Measurements from ENCODE around the gene SPEF2. TPM values are rescaled to one million over a fixed set of nuclear protein-coding genes. Genes with fewer than 3 reads are reported as not detected.

Gene SPEF2
- total and polyA plus RNA-seq, 9 of the 15 experiments (the other 6 are each of a cell fraction or from before 2014, with no cell fraction given), result 0.11 to 0.62 (median 0.20) TPM; not detected in 2

- Histone ChIP-seq H3K27ac (ENCODE audit: extremely low read depth, low read depth, low read length) (no peak overlapping the region), H3K4me3 (no peak overlapping the region), H3K9ac (ENCODE audit: insufficient read depth in 1 of 2, low read depth in 2 of 2, low read length in 2 of 2) (no peak overlapping the region), H2AFZ (ENCODE audit: low read depth, low read length) (no peak overlapping the region), H3K9me1 (ENCODE audit: control insufficient read depth, insufficient read depth, low read length) (no peaks in the 10 kb centered on the region), H3K9me3 (replicated peaks; ENCODE audit: control insufficient read depth, insufficient read depth, low read depth, low read length) (no peaks in the 10 kb centered on the region), H4K20me1 (replicated peaks; ENCODE audit: control insufficient read depth, insufficient read depth, low read length) (no peaks in the 10 kb centered on the region), H3K27me3 (ENCODE audit: control insufficient read depth in 2 of 2, insufficient read depth in 2 of 2, low read length in 2 of 2) (no peaks in the 10 kb centered on the region), H3K36me3 (ENCODE audit: control insufficient read depth, insufficient read depth, low read length) (no peaks in the 10 kb centered on the region), H3K4me1 (replicated peaks in 1 of 2; ENCODE audit: control insufficient read depth in 2 of 2, insufficient read depth in 2 of 2, low read length in 2 of 2) (no peaks in the 10 kb centered on the region), H3K79me2 (ENCODE audit: control insufficient read depth, insufficient read depth, low read length) (no peaks in the 10 kb centered on the region), H3K4me2 (ENCODE audit: insufficient read depth, low read length) (no peak overlapping the region)
- CTCF ChIA-PET (ENCODE audit: low intra/inter-chr PET ratio), result no interaction called here
- 0% methylated on average over 5 of the region's 5 CpGs for WGBS (ENCODE audit: insufficient coverage, low coverage, missing lambda C conversion rate)
- DNase-seq (ENCODE audit: extremely low read depth in 1 of 4, low spot score in 3 of 4) (no peak), ATAC-seq (no peak), FAIRE-seq (no peak)
- BruUV-seq (replicated peaks), result no TSS peak
- intact Hi-C loops (cut with micrococcal nuclease) (no loop called here), in situ Hi-C loops (cut with MboI) (no loop called here)
- POLR2A ChIA-PET, result no interaction called here
- TF ChIP-seq CREM (IDR thresholded peaks at IDR 0.05; ENCODE audit: low read depth) (no peak), SAFB (IDR thresholded peaks at IDR 0.05; ENCODE audit: borderline replicate concordance, low read depth, low read length) (no peak), ZNF584 (CRISPR knock-in tag; IDR thresholded peaks at IDR 0.05; ENCODE audit: low read depth) (no peak), THAP7 (CRISPR knock-in tag; IDR thresholded peaks at IDR 0.05) (no peak), RB1 (IDR thresholded peaks at IDR 0.05; ENCODE audit: low read depth) (no peak), ZNF699 (CRISPR knock-in tag; IDR thresholded peaks at IDR 0.05; ENCODE audit: insufficient replicate concordance) (no peak), RBM39 (optimal IDR thresholded peaks at IDR 0.05; ENCODE audit: low read depth, low read length) (no peak), TRIM25 (IDR thresholded peaks at IDR 0.05; ENCODE audit: borderline replicate concordance) (no peak), HINFP (tag; conservative IDR thresholded peaks at IDR 0.05; ENCODE audit: low read depth) (no peak), ZNF79 (CRISPR knock-in tag; IDR thresholded peaks at IDR 0.05; ENCODE audit: low read depth) (no peak), PREB (CRISPR knock-in tag; IDR thresholded peaks at IDR 0.05) (no peak), NFYB (IDR thresholded peaks at IDR 0.05; ENCODE audit: extremely low read depth, insufficient read length) (no peak), CC2D1A (IDR thresholded peaks at IDR 0.05) (no peak), ZNF24 (IDR thresholded peaks at IDR 0.05) (no peak), ZNF518B (CRISPR knock-in tag; IDR thresholded peaks at IDR 0.05) (no peak)
These were observed 140.6 kb downstream of the SPEF2 start for GRCh38 chr5:35758151-35758724.
